Testis (tissue), 2 donors: Measurements from ENCODE around the gene SHROOM3.

Experiments used
- POLR2A ChIP-seq: fragments of 450-650 bp; IDR thresholded peaks from one replicate; pipeline ENCODE4 v1.6.1; 2017; ENCODE audit warnings: antibody characterized with exemption, mild to moderate bottlenecking, moderate library complexity
- TF ChIP-seq, protein P1 (sequence below), 3 experiments: fragments of 450-650 bp in 2 of 3; fragments of 200-600 bp in 1 of 3; sonication (generic) in 1 of 3; IDR thresholded peaks; one replicate each; pipeline ENCODE4 v1.5.1; 2016 to 2019; ENCODE audit warnings: antibody characterized with exemption in 3 of 3, mild to moderate bottlenecking in 2 of 3, moderate library complexity in 1 of 3

DNA sequence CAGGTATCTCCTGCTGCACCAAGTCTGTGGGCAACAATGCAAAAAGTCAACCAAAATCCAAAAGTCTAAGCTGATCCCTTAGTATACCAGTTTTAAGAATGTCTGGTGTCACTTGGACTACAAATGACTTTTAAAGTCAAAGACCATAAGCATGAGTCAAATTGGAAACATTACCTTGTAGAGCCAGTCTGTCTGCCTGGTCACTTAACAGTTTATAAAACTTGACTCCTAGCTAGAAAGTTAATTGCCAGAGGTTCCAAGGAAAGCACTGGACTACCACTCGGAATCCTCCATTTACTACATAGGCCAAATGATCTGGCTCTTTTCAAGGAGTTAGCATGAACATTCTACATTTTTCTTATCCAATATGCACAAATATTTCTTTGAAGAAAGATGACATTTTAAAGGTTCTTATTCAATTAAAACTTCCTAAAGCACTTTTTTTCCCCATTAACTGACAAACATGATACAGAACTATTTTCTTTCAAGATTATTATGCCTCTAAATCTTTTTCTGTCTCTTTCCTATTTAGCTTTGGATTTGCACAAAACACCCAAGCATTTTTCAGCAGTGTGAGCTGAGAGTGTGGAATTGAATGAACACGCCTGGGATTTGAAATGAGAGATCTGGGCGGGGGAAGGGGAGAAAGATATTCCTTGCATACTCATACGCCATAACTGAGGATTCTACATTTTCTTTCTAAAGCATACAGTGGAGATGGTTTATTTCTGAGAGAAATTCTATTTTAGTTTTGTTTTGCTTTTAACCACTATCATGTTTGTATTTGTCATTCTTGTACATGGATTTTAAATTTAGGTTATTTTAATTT is 188.4 kb downstream of the SHROOM3 start:
- TF ChIP-seq, protein P1, sequence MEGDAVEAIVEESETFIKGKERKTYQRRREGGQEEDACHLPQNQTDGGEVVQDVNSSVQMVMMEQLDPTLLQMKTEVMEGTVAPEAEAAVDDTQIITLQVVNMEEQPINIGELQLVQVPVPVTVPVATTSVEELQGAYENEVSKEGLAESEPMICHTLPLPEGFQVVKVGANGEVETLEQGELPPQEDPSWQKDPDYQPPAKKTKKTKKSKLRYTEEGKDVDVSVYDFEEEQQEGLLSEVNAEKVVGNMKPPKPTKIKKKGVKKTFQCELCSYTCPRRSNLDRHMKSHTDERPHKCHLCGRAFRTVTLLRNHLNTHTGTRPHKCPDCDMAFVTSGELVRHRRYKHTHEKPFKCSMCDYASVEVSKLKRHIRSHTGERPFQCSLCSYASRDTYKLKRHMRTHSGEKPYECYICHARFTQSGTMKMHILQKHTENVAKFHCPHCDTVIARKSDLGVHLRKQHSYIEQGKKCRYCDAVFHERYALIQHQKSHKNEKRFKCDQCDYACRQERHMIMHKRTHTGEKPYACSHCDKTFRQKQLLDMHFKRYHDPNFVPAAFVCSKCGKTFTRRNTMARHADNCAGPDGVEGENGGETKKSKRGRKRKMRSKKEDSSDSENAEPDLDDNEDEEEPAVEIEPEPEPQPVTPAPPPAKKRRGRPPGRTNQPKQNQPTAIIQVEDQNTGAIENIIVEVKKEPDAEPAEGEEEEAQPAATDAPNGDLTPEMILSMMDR (IDR thresholded peaks at IDR 0.05), result no peak
- no peak for TF ChIP-seq POLR2A
